ENCODE data around the gene CNPY4.
A peak's percentile ranks its signal among the peaks of the same experiment; 100 is the strongest.

The CNPY4 gene

GRCh38 chr7:100093925-100094486 is 25.4 kb upstream of the CNPY4 start:
- Histone ChIP-seq H3K27ac (no peak overlapping the region), H3K4me3 (no peak overlapping the region), H3K27me3 (no peaks in the 10 kb centered on the region), H3K9me3 (no peaks in the 10 kb centered on the region), H3K36me3 (peaks cover 84 to 91% (median 87%) of the 10 kb centered on the region in 3 donors), H3K4me1 (peaks cover 0 to 24% (median 8%) of the 10 kb centered on the region in 4 donors)
- no peak for DNase-seq
- intact Hi-C loops (cut with DNase I; ENCODE audit: low total_unique reads), result no loop called here
- TF ChIP-seq, protein P1, sequence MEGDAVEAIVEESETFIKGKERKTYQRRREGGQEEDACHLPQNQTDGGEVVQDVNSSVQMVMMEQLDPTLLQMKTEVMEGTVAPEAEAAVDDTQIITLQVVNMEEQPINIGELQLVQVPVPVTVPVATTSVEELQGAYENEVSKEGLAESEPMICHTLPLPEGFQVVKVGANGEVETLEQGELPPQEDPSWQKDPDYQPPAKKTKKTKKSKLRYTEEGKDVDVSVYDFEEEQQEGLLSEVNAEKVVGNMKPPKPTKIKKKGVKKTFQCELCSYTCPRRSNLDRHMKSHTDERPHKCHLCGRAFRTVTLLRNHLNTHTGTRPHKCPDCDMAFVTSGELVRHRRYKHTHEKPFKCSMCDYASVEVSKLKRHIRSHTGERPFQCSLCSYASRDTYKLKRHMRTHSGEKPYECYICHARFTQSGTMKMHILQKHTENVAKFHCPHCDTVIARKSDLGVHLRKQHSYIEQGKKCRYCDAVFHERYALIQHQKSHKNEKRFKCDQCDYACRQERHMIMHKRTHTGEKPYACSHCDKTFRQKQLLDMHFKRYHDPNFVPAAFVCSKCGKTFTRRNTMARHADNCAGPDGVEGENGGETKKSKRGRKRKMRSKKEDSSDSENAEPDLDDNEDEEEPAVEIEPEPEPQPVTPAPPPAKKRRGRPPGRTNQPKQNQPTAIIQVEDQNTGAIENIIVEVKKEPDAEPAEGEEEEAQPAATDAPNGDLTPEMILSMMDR (IDR thresholded peaks at IDR 0.05), result no peak

DNA sequence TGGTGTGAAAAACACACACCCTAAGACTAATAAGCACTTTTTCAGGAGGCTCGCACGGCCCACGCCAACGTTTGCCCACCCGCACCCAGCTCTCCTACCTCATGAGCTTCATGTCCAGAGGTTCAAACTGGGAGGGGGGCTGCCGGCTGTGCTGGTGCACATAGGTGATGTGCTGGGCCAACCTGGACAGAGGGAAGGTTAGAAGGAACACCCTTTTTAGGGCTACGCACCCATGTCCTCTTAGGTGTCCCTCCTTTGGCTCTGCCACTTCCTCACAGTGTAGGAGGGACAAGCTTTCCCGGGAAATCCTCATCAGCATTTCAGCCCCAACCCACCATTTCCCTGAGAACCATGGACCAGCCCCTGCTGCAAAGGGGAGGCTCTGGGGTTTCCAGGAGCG is 24.1 kb upstream of the CNPY4 start:
- Histone ChIP-seq H3K36me3 (peaks cover 87 to 93% (median 92%) of the 10 kb centered on the region in 3 donors), H3K4me1 (peaks cover 0 to 24% (median 11%) of the 10 kb centered on the region in 4 donors), H3K27me3 (no peaks in the 10 kb centered on the region), H3K9me3 (no peaks in the 10 kb centered on the region), H3K4me3 (no peak overlapping the region), H3K27ac (no peak overlapping the region)
- intact Hi-C loops (cut with DNase I; ENCODE audit: low total_unique reads), result no loop called here
- TF ChIP-seq, protein P1 (IDR thresholded peaks at IDR 0.05), result no peak
- no peak for DNase-seq

- Histone ChIP-seq H3K27ac (no peak overlapping the region), H3K4me1 (peaks cover 0 to 24% (median 11%) of the 10 kb centered on the region in 4 donors), H3K36me3 (peaks cover 83 to 89% (median 88%) of the 10 kb centered on the region in 3 donors), H3K4me3 (no peak overlapping the region), H3K27me3 (no peaks in the 10 kb centered on the region), H3K9me3 (no peaks in the 10 kb centered on the region)
- intact Hi-C loops (cut with DNase I; ENCODE audit: low total_unique reads), result no loop called here
- TF ChIP-seq, protein P1 (IDR thresholded peaks at IDR 0.05), result no peak
- no peak for DNase-seq
Observed at GRCh38 chr7:100095704-100096103, 23.7 kb upstream of the CNPY4 start.

DNA sequence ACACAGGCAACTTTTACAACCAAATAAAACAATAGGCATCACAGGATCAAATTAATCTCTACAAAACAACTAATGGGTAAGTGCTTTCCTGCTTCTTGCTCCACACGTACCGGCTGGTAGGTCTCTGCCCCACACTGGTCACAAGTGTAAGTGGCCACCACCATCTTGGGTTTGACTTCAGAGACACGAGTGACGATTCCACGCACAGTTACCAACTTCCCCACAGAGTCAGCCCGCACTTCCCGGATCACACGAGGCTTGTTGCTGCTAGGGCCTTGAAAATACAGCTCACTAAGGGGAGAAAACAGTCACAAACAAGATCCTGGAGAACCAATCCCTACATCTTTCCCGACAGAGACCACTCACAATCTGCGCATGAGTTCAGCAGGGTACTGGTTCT is 20.5 kb upstream of the CNPY4 start:
- DNase-seq, result no peak
- no peak overlapping the region for H3K4me3 ChIP-seq
- H3K36me3 ChIP-seq, result peaks cover 53 to 71% (median 61%) of the 10 kb centered on the region in 3 donors

DNA sequence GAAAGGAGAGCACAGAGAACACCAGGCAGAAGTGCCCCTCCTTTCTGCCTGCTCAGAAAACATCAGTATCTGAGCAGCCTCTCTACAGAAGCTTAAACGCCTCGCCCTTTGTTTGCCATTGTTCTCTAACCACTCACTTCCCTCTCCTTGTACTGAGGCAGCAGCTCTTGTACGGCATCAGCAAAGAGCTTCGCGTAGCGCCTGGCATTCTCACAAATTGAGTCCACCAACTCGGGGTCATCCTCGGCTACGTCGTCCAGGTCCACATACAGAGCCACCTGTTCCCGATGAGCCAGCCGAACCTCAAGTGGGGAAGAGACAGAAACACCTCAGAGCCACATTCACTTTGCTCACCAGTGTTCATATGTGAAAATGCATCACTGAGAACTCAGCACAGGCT is 20.0 kb upstream of the CNPY4 start:
- TF ChIP-seq, protein P1 (IDR thresholded peaks at IDR 0.05), result no peak
- Histone ChIP-seq H3K36me3 (peaks cover 55 to 70% (median 56%) of the 10 kb centered on the region in 3 donors), H3K27ac (peak overlapping the region; percentile 91 to 99)

More for the DNA sequence above, 20.5 kb upstream of the CNPY4 start:
- Histone ChIP-seq H3K27ac (peak overlapping the region in 1 of 2 donors; percentile 91), H3K27me3 (no peaks in the 10 kb centered on the region), H3K4me1 (peaks cover 0 to 25% (median 18%) of the 10 kb centered on the region in 4 donors), H3K9me3 (no peaks in the 10 kb centered on the region)
- intact Hi-C loops (cut with DNase I; ENCODE audit: low total_unique reads), result no loop called here
- TF ChIP-seq, protein P1 (IDR thresholded peaks at IDR 0.05), result no peak

More for the DNA sequence above, 20.0 kb upstream of the CNPY4 start:
- Histone ChIP-seq H3K9me3 (no peaks in the 10 kb centered on the region), H3K4me1 (peaks cover 0 to 24% (median 18%) of the 10 kb centered on the region in 4 donors), H3K27me3 (no peaks in the 10 kb centered on the region), H3K4me3 (peak overlapping the region; percentile 92 to 98)
- no peak for DNase-seq
- intact Hi-C loops (cut with DNase I; ENCODE audit: low total_unique reads), result no loop called here
